Measurements from ENCODE around the gene SEMA5A.

SEMA5A gene

DNA sequence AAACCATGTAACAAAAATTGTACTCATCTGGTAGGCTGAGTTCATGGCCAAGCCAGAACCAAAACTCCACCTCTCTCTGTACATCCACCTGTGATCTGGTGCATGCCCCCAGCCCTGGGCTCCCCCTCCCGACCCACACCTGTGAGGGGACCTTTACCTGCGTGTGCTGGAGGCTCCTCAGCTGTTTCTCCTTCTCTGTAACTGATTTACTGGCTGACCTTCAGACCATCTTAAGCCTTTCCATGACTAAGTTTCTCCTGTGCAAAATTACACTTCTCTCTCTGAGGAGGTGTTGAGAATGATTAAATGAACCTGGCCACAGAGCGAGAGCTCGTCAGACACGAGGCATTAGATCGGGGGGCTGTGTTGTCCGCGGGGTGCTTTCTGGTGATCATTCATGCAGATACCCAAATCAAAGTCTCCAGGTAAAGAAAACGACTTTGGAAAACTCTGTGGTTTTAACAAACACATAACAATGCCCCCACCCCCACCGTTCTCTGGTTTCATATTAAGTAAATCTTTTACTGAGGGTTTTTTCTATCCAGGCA lies 136.4 kb downstream of the SEMA5A start:
- no peak for TF ChIP-seq FOXP2 (optimal IDR thresholded peaks at IDR 0.05; ENCODE audit: borderline replicate concordance, extremely low read depth, extremely low read length, insufficient read depth)
- TF ChIP-seq, protein P1, sequence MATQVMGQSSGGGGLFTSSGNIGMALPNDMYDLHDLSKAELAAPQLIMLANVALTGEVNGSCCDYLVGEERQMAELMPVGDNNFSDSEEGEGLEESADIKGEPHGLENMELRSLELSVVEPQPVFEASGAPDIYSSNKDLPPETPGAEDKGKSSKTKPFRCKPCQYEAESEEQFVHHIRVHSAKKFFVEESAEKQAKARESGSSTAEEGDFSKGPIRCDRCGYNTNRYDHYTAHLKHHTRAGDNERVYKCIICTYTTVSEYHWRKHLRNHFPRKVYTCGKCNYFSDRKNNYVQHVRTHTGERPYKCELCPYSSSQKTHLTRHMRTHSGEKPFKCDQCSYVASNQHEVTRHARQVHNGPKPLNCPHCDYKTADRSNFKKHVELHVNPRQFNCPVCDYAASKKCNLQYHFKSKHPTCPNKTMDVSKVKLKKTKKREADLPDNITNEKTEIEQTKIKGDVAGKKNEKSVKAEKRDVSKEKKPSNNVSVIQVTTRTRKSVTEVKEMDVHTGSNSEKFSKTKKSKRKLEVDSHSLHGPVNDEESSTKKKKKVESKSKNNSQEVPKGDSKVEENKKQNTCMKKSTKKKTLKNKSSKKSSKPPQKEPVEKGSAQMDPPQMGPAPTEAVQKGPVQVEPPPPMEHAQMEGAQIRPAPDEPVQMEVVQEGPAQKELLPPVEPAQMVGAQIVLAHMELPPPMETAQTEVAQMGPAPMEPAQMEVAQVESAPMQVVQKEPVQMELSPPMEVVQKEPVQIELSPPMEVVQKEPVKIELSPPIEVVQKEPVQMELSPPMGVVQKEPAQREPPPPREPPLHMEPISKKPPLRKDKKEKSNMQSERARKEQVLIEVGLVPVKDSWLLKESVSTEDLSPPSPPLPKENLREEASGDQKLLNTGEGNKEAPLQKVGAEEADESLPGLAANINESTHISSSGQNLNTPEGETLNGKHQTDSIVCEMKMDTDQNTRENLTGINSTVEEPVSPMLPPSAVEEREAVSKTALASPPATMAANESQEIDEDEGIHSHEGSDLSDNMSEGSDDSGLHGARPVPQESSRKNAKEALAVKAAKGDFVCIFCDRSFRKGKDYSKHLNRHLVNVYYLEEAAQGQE (IDR thresholded peaks at IDR 0.05; ENCODE audit: insufficient read depth in 1 of 2, low read depth in 2 of 2, low read length in 2 of 2) = no peak
- no peak for TF ChIP-seq SIN3A (IDR thresholded peaks at IDR 0.05; ENCODE audit: borderline replicate concordance, insufficient read depth, low read length)
- no peak for TF ChIP-seq POLR2AphosphoS5 (IDR thresholded peaks at IDR 0.05; ENCODE audit: low read depth, low read length)
- no peak for TF ChIP-seq TAF1 (IDR thresholded peaks at IDR 0.05; ENCODE audit: borderline replicate concordance, insufficient read depth, low read length)

DNA sequence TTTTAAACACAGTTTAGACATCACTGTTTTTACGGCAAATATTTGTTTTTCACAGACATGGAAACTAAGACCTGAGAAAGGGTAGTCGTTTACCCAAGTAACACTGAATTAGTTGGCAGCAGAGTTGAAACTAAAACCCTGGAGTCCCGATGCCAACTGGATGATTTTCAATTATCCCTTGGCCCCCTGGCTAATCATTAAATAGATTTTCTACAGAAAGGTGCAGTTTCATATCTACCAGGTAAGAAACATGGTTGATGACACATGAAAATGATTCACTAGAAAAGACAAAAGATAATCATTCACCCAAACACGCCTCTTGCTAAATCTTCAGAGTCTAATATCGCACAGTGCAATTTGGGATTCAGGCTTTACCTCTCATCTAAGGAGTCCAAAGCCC lies 136.9 kb downstream of the SEMA5A start:
- TF ChIP-seq, protein P1 (IDR thresholded peaks at IDR 0.05; ENCODE audit: insufficient read depth in 1 of 2, low read depth in 2 of 2, low read length in 2 of 2) = no peak
- no peak for TF ChIP-seq TAF1 (IDR thresholded peaks at IDR 0.05; ENCODE audit: borderline replicate concordance, insufficient read depth, low read length)
- no peak for TF ChIP-seq SIN3A (IDR thresholded peaks at IDR 0.05; ENCODE audit: borderline replicate concordance, insufficient read depth, low read length)
- no peak for TF ChIP-seq POLR2AphosphoS5 (IDR thresholded peaks at IDR 0.05; ENCODE audit: low read depth, low read length)
- TF ChIP-seq FOXP2 (optimal IDR thresholded peaks at IDR 0.05; ENCODE audit: borderline replicate concordance, extremely low read depth, extremely low read length, insufficient read depth) = no peak

DNA sequence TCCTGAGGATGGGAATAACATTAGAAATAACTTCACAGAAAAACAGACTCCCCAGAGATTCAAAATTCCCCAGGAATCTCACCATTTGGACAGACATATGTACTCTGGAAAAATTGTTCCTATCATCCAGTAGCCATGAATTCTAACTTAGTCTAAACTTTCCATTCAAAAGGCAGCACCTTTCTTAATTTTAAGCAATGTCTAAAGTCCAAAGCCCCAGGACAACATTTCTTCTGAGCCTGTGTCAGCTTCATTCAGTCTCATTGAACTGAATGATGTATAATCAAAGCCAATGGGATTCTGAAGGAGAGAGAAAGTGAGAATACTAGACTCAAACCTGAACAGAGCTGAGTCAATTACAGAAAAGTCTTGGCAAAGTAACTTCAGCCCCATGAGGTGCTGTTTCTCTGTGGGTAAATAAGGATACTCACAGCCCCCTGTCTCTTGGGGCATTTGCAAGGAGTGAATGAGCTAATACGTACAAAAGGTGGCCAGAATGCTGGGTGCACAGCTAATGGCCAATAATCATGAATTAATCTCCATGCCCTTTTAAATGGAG lies 140.6 kb downstream of the SEMA5A start:
- TF ChIP-seq SIN3A (IDR thresholded peaks at IDR 0.05; ENCODE audit: borderline replicate concordance, insufficient read depth, low read length) = no peak
- TF ChIP-seq POLR2AphosphoS5 (IDR thresholded peaks at IDR 0.05; ENCODE audit: low read depth, low read length) = no peak
- TF ChIP-seq FOXP2 (optimal IDR thresholded peaks at IDR 0.05; ENCODE audit: borderline replicate concordance, extremely low read depth, extremely low read length, insufficient read depth) = no peak
- no peak for TF ChIP-seq TAF1 (IDR thresholded peaks at IDR 0.05; ENCODE audit: borderline replicate concordance, insufficient read depth, low read length)
- TF ChIP-seq, protein P1 (IDR thresholded peaks at IDR 0.05; ENCODE audit: insufficient read depth in 1 of 2, low read depth in 2 of 2, low read length in 2 of 2) = no peak

DNA sequence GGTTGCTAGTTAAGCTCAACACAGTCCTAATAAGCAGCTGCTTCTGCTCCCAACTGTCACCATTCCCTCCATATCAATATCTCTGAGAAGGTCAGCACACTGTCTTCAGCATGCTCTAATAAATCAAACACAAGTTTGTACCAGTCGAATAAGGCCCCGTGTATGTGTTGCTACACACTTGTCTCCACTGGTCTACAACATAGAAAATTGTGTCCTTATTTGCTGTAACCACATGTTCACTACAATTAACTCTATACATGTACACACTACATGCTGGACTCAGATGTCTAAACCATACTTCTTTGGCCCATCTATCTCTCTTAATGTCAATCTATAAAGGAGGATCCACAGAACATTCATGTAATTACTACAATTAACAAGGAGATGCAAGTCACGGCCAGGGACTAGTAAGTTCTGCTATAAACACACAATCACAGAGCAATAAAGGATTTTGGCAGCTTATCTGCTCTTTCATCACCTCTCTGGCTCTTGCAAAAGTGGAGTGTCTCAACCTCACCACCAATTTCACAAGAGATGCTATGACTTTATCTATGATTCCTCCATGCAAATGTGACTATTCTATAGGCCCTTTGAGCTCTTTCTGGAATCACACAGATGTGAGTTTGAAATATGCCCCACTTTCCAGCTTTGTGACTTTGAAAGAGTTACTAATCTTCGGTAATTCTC lies 143.9 kb downstream of the SEMA5A start:
- no peak for TF ChIP-seq TAF1 (IDR thresholded peaks at IDR 0.05; ENCODE audit: borderline replicate concordance, insufficient read depth, low read length)
- no peak for TF ChIP-seq SIN3A (IDR thresholded peaks at IDR 0.05; ENCODE audit: borderline replicate concordance, insufficient read depth, low read length)
- TF ChIP-seq, protein P1 (IDR thresholded peaks at IDR 0.05; ENCODE audit: insufficient read depth in 1 of 2, low read depth in 2 of 2, low read length in 2 of 2) = no peak
- TF ChIP-seq POLR2AphosphoS5 (IDR thresholded peaks at IDR 0.05; ENCODE audit: low read depth, low read length) = no peak
- TF ChIP-seq FOXP2 (optimal IDR thresholded peaks at IDR 0.05; ENCODE audit: borderline replicate concordance, extremely low read depth, extremely low read length, insufficient read depth) = no peak
